Small intestine (tissue), 7 donors: Measurements from ENCODE around the gene GRN. TPM values are rescaled to one million over a fixed set of nuclear protein-coding genes. Genes with fewer than 3 reads are reported as not detected.
"Not testable (repeated sequence)": the region's sequence is repeated elsewhere in the genome, so short reads cannot be mapped to it uniquely, and the experiment has no call there.

Experiments
- DNase-seq, 2 donors: peaks; one replicate each; pipeline versions ENCODE4 v3.0.0 to v3.0.0-alpha.2; 2013
- FAIRE-seq: peaks from 2 replicates; lab custom pipeline; 2012; peaks lifted over from hg19 to GRCh38; lab: Jason Lieb, UNC
- H3K27ac ChIP-seq, 3 donors: one replicate each; pipeline ENCODE4 v1.5.1; 2013; ENCODE audit warnings: low read length in 2 of 3, mild to moderate bottlenecking in 2 of 3, control low read depth in 1 of 3, inconsistent platforms in 1 of 3, low read depth in 1 of 3, moderate library complexity in 1 of 3
- H3K27me3 ChIP-seq, 3 donors: one replicate each; pipeline ENCODE4 v1.6.1; 2013; ENCODE audit warnings: low read length in 3 of 3, inconsistent platforms in 1 of 3; ENCODE audit not compliant: control insufficient read depth in 3 of 3, insufficient read depth in 3 of 3
- H3K36me3 ChIP-seq, 3 donors: one replicate each; pipeline ENCODE4 v1.6.1; 2013; ENCODE audit warnings: low read length in 3 of 3, inconsistent platforms in 1 of 3, low read depth in 1 of 3, mild to moderate bottlenecking in 1 of 3, moderate library complexity in 1 of 3; ENCODE audit not compliant: control insufficient read depth in 3 of 3, insufficient read depth in 2 of 3
- H3K4me1 ChIP-seq, 3 donors: one replicate each; pipeline ENCODE4 v1.6.1; 2013; ENCODE audit warnings: low read length in 2 of 3, inconsistent platforms in 1 of 3, low read depth in 1 of 3, mild to moderate bottlenecking in 1 of 3, moderate library complexity in 1 of 3; ENCODE audit not compliant: control insufficient read depth in 3 of 3, insufficient read depth in 2 of 3
- H3K4me3 ChIP-seq, 3 donors: one replicate each; pipeline ENCODE4 v1.5.1; 2013; ENCODE audit warnings: low read length in 3 of 3, control low read depth in 1 of 3, inconsistent platforms in 1 of 3, low read depth in 1 of 3, mild to moderate bottlenecking in 1 of 3, moderate library complexity in 1 of 3
- H3K9me3 ChIP-seq, 2 donors: one replicate each; pipeline ENCODE4 v1.6.1; 2013; ENCODE audit warnings: low read depth in 1 of 2, low read length in 1 of 2; ENCODE audit not compliant: control insufficient read depth in 2 of 2, insufficient read depth in 1 of 2
- WGBS, 3 donors: extraction: QIAGEN DNeasy Blood & Tissue Kit; methylation state at CpG; one replicate each; pipeline ENCODE4 v1.1.7; 2013; 5-methylcytosine and 5-hydroxymethylcytosine counted together
- polyA plus RNA-seq, 4 donors: library from polyadenylated mRNA; stranded (reverse) in 3 of 4; unstranded in 1 of 4; fragments of 200-250 nt in 3 of 4; fragments of 120-200 nt in 1 of 4; gene quantifications; one replicate each; pipeline versions ENCODE4 v1.2.1 to v1.2.3, GENCODE V29; 2013
- donor health status: healthy with polysubstance abuse.
- donor health status: control.
- donor health status: control.
- donor health status: Bipolar disorder and iron deficiency.
- donor health status: healthy.

The GRN gene
- polyA plus RNA-seq, 4 donors, result 82.3 to 842 (median 111) TPM

GRCh38 chr17:44324092-44324570 lies 21.0 kb upstream of the GRN start:
- Histone ChIP-seq H3K9me3 (no peaks in the 10 kb centered on the region), H3K4me3 (peak overlapping the region; percentile 86 to 93 (median 92)), H3K27ac (peak overlapping the region; percentile 51 to 80 (median 75)), H3K27me3 (no peaks in the 10 kb centered on the region), H3K36me3 (peaks cover 4 to 36% (median 11%) of the 10 kb centered on the region in 3 donors), H3K4me1 (peaks cover 0 to 5% (median 4%) of the 10 kb centered on the region in 3 donors)
- DNase-seq (peak in 1 of 2 donors; percentile 38), FAIRE-seq (no peak)
- WGBS, 3 donors, result 1 to 2% (median 2%) methylated on average over 22 to 38 of the region's 38 CpGs

DNA sequence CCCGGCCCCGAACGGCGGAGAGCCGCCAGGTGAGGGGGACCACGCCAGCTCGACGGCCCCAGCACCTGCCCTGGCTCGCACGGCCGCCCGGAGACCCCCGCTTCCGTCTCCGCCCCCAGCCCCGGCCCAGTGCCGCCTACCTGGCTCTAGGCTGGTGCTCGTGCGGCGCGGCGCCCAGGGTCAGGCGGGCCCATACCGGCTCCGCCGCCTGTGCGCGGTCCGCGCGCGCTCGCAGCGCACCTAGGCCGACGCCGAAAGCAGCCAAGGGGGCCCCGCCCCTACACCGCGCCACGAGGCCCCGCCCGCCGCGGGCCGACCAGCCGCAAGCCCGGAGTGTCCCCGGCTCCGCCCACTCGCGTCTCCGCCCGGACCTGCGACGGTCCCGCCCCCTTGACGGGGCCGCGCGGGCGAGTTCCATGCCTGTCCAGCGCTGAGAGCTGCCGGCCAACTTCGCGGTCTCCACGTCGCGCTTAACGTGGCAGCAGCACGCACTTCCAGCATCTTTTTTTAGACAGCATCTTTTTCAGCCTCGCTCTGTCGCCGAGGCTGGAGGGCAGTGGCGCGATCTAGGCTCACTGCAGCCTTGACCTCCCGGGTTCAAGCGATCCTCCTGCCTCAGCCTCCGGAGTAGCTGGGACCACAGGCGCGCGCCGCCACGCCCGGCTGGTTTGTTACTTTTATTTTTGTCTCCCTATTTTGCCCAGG lies 20.4 kb upstream of the GRN start, which contains the start of gene SLC25A39:
SLC25A39 (minus strand) TSS at position 253 of the 705 bp plus-strand sequence. CDS start 1,261 bp downstream, outside the sequence.
- H3K27ac ChIP-seq, result peak within 1 kb of the TSS; percentile 86 to 98 (median 95)
- no peaks in the 10 kb centered on the region for H3K9me3 ChIP-seq
- peak within 1 kb of the TSS; percentile 86 to 93 (median 92) for H3K4me3 ChIP-seq
- H3K27me3 ChIP-seq, result no peaks in the 10 kb centered on the region
- H3K36me3 ChIP-seq, result peaks cover 4 to 30% (median 7%) of the 10 kb centered on the region in 3 donors
- DNase-seq (peak; percentile 94 to 98), FAIRE-seq (no peak)
- peaks cover 0 to 5% (median 4%) of the 10 kb centered on the region in 3 donors for H3K4me1 ChIP-seq
- WGBS, 3 donors, result 0 to 1% (median 0%) methylated on average over 64 to 85 of the region's 85 CpGs

- Histone ChIP-seq H3K27ac (peak overlapping the region in 2 of 3 donors; percentile 25 to 52), H3K4me1 (peaks cover 0 to 5% (median 4%) of the 10 kb centered on the region in 3 donors), H3K27me3 (no peaks in the 10 kb centered on the region), H3K4me3 (peak overlapping the region in 2 of 3 donors; percentile 20 to 86), H3K36me3 (peaks cover 0 to 8% (median 0%) of the 10 kb centered on the region in 3 donors), H3K9me3 (no peaks in the 10 kb centered on the region)
- DNase-seq (peak; percentile 97 to 98), FAIRE-seq (no peak)
- WGBS, 3 donors, result 20 to 24% (median 23%) methylated on average over 31 of the region's 31 CpGs
These were observed 18.1 kb upstream of the GRN start for GRCh38 chr17:44326861-44327444.

GRCh38 chr17:44327715-44328449 lies 17.2 kb upstream of the GRN start:
- DNase-seq (no peak), FAIRE-seq (no peak)
- Histone ChIP-seq H3K27me3 (no peaks in the 10 kb centered on the region), H3K4me3 (no peak overlapping the region), H3K36me3 (no peaks in the 10 kb centered on the region), H3K4me1 (peaks cover 0 to 5% (median 4%) of the 10 kb centered on the region in 3 donors), H3K27ac (no peak overlapping the region), H3K9me3 (no peaks in the 10 kb centered on the region)
- WGBS, 3 donors, result 51 to 73% (median 58%) methylated on average over 7 of the region's 7 CpGs

GRCh38 chr17:44329516-44329915 lies 15.6 kb upstream of the GRN start:
- not testable (repeated sequence) for H3K27ac ChIP-seq, H3K27me3 ChIP-seq, H3K4me1 ChIP-seq, FAIRE-seq, DNase-seq, H3K9me3 ChIP-seq, H3K36me3 ChIP-seq, H3K4me3 ChIP-seq
- whole genome bisulfite sequencing, 3 donors, result 89 to 92% (median 91%) methylated on average over 7 of the region's 7 CpGs

GRCh38 chr17:44330263-44330662 lies 14.8 kb upstream of the GRN start:
- not testable (repeated sequence) for FAIRE-seq, H3K27ac ChIP-seq, H3K4me3 ChIP-seq, H3K36me3 ChIP-seq, H3K4me1 ChIP-seq, H3K9me3 ChIP-seq, DNase-seq, H3K27me3 ChIP-seq
- WGBS, 3 donors, result 86 to 94% (median 92%) methylated on average over 5 of the region's 5 CpGs

- Histone ChIP-seq H3K36me3 (no peaks in the 10 kb centered on the region), H3K4me1 (peaks cover 0 to 4% (median 0%) of the 10 kb centered on the region in 3 donors), H3K27me3 (no peaks in the 10 kb centered on the region), H3K4me3 (no peak overlapping the region), H3K9me3 (no peaks in the 10 kb centered on the region), H3K27ac (no peak overlapping the region)
- 2 to 4% (median 3%) methylated on average over 7 of the region's 7 CpGs for WGBS, 3 donors
- peak; percentile 87 to 91 for DNase-seq
- no peak for FAIRE-seq
These were observed 13.8 kb upstream of the GRN start for GRCh38 chr17:44331249-44331760.

DNA sequence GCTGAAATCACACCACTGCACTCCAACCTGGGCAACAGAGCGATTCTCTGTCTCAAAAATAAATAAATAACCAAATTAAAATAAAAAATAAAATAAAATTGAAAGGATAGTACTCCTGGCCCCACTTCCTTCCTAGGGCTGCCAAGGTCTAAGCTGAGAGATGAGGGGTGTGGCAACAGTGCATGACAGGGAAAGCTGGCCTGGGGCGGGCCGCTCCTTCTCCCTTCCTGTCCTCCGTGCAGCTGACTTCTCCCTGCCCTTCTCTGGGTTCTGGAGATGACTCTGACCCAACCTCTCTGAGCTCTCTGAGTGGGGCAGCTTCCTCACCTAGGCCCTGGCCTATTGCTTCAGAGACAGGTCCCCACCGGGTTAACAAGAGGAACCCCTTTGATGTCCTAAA lies 11.7 kb upstream of the GRN start:
- DNase-seq (peak in 1 of 2 donors; percentile 39), FAIRE-seq (no peak)
- no peaks in the 10 kb centered on the region for H3K36me3 ChIP-seq
- 44 to 57% (median 54%) methylated on average over 5 of the region's 5 CpGs for WGBS, 3 donors
- no peaks in the 10 kb centered on the region for H3K9me3 ChIP-seq
- no peak overlapping the region for H3K27ac ChIP-seq
- no peaks in the 10 kb centered on the region for H3K27me3 ChIP-seq
- H3K4me1 ChIP-seq, result peaks cover 0 to 8% (median 0%) of the 10 kb centered on the region in 3 donors
- no peak overlapping the region for H3K4me3 ChIP-seq
